Gastroesophageal sphincter (tissue), 4 donors: ENCODE data around the gene DLX4. TPM values are rescaled to one million over a fixed set of nuclear protein-coding genes. Genes with fewer than 3 reads are reported as not detected.

ENCODE experiments used
- ATAC-seq: fragments of 150-250 bp; one replicate; pipeline ENCODE4 v1.9.1; 2016; ENCODE audit warnings: mild to moderate bottlenecking, moderate library complexity
- H3K27ac ChIP-seq, 4 donors: fragments of 200-600 bp; sonication (generic) in 3 of 4; 1 replicate in 3 of 4; 2 replicates in 1 of 4; pipeline ENCODE4 v1.5.1; 2016 to 2019
- H3K27me3 ChIP-seq: fragments of 200-600 bp; sonication (generic); one replicate; pipeline ENCODE4 v1.5.1; 2019
- H3K36me3 ChIP-seq, 2 donors: fragments of 200-600 bp; sonication (generic); one replicate each; pipeline ENCODE4 v1.5.1; 2019; ENCODE audit warnings: control low read depth in 1 of 2
- H3K4me1 ChIP-seq, 3 donors: fragments of 200-600 bp; sonication (generic); 1 replicate in 2 of 3; 2 replicates in 1 of 3; pipeline ENCODE4 v1.5.1; 2016 to 2019; ENCODE audit warnings: control low read depth in 2 of 3
- H3K4me3 ChIP-seq, 2 donors: fragments of 200-600 bp; sonication (generic); one replicate each; pipeline ENCODE4 v1.5.1; 2019; ENCODE audit warnings: mild to moderate bottlenecking in 1 of 2, moderate library complexity in 1 of 2
- H3K9me3 ChIP-seq, 3 donors: fragments of 200-600 bp; sonication (generic); one replicate each; pipeline ENCODE4 v1.5.1; 2017 to 2019; ENCODE audit warnings: control low read depth in 2 of 3
- EP300 ChIP-seq: sonication (generic); formaldehyde crosslinking; IDR thresholded peaks from one replicate; pipeline ENCODE4 v1.6.1; 2017; ENCODE audit warnings: antibody characterized with exemption, mild to moderate bottlenecking
- POLR2A ChIP-seq, 2 donors: fragments of 450-650 bp; IDR thresholded peaks; one replicate each; pipeline ENCODE4 v1.6.1; 2017; ENCODE audit warnings: antibody characterized with exemption in 2 of 2, mild to moderate bottlenecking in 2 of 2, moderate library complexity in 1 of 2
- POLR2AphosphoS5 ChIP-seq: sonication (generic); formaldehyde crosslinking; IDR thresholded peaks from one replicate; pipeline ENCODE4 v1.6.1; 2017; ENCODE audit warnings: antibody characterized with exemption
- WGBS, 2 donors: methylation state at CpG; one replicate each; pipeline ENCODE4 v1.1.5; 2018; ENCODE audit warnings: low coverage in 1 of 2; 5-methylcytosine and 5-hydroxymethylcytosine counted together
- total RNA-seq, 4 donors: library from RNA; depleted of rRNA; stranded (reverse); fragments of >200 nt; gene quantifications; one replicate each; pipeline ENCODE4 v1.1.0, GENCODE V29; 2016
- TF ChIP-seq, protein P1 (sequence below), 4 experiments: fragments of 200-600 bp in 2 of 4; fragments of 450-650 bp in 2 of 4; sonication (generic) in 1 of 4; IDR thresholded peaks; one replicate each; pipeline ENCODE4 v1.5.1; 2017 to 2019; ENCODE audit warnings: antibody characterized with exemption in 4 of 4, mild to moderate bottlenecking in 2 of 4, moderate library complexity in 2 of 4

The DLX4 gene
- total RNA-seq, 4 donors from 2014 or later = 0.35 TPM; not detected in 3

DNA sequence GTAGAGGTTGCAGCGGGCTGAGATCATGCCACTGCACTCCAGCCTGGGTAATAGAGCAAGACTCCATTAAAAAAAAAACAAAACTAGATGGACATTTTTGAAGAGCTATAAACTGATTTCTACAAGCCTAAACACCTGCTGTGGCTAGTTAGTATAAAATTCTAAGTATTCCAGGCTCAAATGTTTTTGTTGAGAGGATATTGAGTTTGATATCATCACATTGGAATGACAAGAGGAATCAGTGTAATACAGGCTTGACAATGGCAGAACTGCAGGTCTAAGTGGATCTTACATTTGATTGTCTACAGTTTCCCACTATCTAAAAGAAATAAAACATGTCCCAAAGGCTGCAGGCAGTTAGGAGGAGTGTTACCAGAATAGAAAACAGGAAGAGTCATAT is 49.9 kb downstream of the DLX4 start:
- H3K9me3 ChIP-seq = peaks cover 0 to 9% (median 0%) of the 10 kb centered on the region in 3 donors
- H3K27me3 ChIP-seq = peaks cover 9% of the 10 kb centered on the region
- no peak overlapping the region for H3K4me3 ChIP-seq
- no peaks in the 10 kb centered on the region for H3K4me1 ChIP-seq
- no peaks in the 10 kb centered on the region for H3K36me3 ChIP-seq
- ATAC-seq = no peak
- H3K27ac ChIP-seq = no peak overlapping the region
- TF ChIP-seq, protein P1, sequence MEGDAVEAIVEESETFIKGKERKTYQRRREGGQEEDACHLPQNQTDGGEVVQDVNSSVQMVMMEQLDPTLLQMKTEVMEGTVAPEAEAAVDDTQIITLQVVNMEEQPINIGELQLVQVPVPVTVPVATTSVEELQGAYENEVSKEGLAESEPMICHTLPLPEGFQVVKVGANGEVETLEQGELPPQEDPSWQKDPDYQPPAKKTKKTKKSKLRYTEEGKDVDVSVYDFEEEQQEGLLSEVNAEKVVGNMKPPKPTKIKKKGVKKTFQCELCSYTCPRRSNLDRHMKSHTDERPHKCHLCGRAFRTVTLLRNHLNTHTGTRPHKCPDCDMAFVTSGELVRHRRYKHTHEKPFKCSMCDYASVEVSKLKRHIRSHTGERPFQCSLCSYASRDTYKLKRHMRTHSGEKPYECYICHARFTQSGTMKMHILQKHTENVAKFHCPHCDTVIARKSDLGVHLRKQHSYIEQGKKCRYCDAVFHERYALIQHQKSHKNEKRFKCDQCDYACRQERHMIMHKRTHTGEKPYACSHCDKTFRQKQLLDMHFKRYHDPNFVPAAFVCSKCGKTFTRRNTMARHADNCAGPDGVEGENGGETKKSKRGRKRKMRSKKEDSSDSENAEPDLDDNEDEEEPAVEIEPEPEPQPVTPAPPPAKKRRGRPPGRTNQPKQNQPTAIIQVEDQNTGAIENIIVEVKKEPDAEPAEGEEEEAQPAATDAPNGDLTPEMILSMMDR (IDR thresholded peaks at IDR 0.05) = no peak
- TF ChIP-seq POLR2AphosphoS5 (no peak), POLR2A (IDR thresholded peaks at IDR 0.05) (no peak), EP300 (no peak)
- 75% methylated on average over 1 of the region's 1 CpG; no CpG with 5 or more reads in 1 of the 2 donors for WGBS, 2 donors

DNA sequence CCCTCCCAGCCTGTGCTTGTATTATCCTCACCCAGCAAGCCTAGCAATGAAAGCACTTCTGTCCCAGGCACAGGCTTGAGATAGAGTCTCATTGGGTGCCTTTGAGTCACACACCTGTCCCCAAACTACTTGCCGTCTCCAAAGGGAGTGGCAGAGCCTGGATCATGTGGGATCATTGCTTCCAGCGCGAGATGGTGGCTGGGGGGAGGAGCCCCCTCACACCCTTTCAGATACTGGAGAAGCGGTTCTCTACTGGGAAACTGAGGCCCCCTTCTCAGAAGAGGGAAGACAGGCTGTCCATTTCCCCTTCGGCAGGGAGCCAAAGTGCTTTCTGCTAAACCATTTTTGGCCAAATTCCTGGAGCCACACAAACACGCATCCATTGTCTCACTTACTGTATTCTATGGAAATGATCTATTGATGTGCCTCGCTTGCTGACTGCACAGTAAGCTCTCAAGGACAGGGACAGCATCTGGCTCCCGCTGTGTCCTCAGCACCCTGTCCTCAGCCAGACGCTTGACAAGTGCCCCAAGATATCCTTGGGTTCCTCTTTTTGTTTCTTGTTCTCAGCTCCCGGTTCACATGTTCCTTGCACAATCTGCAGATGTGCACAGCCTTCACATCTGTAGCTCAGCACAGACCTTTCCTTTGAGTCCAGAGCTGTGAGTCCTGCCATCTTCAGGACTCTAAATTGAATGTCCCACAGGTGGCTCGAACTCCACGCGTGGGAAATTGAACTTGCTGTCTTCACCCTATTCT is 52.0 kb downstream of the DLX4 start:
- no peaks in the 10 kb centered on the region for H3K27me3 ChIP-seq
- TF ChIP-seq POLR2AphosphoS5 (no peak), POLR2A (IDR thresholded peaks at IDR 0.05) (no peak), EP300 (no peak)
- TF ChIP-seq, protein P1 (IDR thresholded peaks at IDR 0.05) = no peak
- 56 to 60% methylated on average over 11 to 13 of the region's 13 CpGs for WGBS, 2 donors
- no peak overlapping the region for H3K4me3 ChIP-seq
- no peaks in the 10 kb centered on the region for H3K36me3 ChIP-seq
- no peaks in the 10 kb centered on the region for H3K4me1 ChIP-seq
- H3K9me3 ChIP-seq = no peaks in the 10 kb centered on the region
- no peak overlapping the region for H3K27ac ChIP-seq
- ATAC-seq = no peak

DNA sequence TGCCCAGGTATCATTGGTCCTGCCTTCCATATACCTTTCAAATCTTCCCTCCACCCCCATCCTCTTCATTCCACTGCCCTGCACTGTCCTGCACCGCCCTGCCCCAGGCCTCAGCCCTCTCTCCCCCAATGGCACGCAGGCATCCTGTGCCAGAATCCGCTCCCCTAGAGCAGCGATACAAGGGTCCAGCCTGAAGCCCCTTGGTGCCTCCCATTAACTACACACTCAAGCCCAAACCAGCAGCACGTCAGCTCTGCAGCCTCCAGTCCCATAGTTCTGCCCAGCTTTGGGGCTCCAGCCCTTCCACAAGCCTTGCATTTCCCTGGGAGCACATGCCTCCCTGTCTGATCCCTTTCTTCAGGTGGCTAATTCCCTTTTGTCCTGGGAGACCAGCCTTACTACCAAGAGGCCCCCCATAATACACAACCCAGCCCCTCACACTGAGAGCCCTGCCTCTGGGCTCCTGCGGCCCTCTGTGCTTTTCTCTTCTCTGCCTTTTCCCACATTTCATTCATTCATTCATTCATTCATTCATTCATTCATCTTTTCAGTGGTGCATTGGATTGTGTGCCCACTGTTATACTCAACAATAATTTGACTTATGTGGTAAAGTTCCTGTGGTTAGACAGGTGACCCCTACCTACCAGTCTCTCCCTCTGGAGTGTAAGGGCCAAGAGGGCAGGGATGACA is 52.8 kb downstream of the DLX4 start:
- no peak for ATAC-seq
- 88 to 90% methylated on average over 1 to 4 of the region's 6 CpGs for WGBS, 2 donors
- Histone ChIP-seq H3K36me3 (no peaks in the 10 kb centered on the region), H3K9me3 (no peaks in the 10 kb centered on the region), H3K27ac (no peak overlapping the region), H3K4me3 (no peak overlapping the region), H3K27me3 (no peaks in the 10 kb centered on the region), H3K4me1 (peaks cover 0 to 4% (median 0%) of the 10 kb centered on the region in 3 donors)
- TF ChIP-seq, protein P1 (IDR thresholded peaks at IDR 0.05) = no peak
- TF ChIP-seq POLR2AphosphoS5 (no peak), EP300 (no peak), POLR2A (IDR thresholded peaks at IDR 0.05) (no peak)

DNA sequence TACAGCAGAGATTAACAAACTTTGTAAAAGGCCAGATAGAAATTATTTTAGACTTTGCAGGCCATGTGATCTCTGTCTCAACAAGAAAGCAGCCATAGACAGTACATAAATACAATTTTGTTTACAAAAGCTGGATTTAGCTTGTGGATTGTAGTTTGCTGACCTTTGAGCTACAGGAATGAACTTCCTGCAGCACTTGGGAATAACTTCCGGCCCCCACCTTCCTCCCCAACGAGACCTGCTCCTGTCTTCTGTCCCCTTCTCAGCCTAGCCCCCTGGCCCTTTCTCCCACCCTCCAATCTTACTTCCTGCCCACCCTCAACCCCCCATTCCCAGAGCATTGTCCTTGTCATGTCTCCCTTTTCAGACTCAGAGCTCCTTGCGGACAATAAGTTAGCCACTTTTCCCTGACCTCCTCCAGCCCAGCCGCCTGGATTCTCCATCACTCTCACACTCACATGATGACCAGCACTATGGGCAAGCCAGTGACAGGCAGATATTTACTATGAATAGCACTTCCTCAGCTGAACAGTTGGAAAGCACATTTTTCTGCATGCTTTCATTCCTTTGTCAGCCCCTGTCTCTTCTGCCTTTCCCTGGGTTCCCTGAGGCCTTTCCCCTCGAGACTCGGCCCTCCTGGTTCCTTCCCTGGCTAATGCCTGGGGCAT is 53.6 kb downstream of the DLX4 start:
- Histone ChIP-seq H3K27me3 (no peaks in the 10 kb centered on the region), H3K4me1 (peaks cover 0 to 11% (median 7%) of the 10 kb centered on the region in 3 donors), H3K4me3 (no peak overlapping the region), H3K9me3 (no peaks in the 10 kb centered on the region), H3K36me3 (no peaks in the 10 kb centered on the region), H3K27ac (no peak overlapping the region)
- no peak for TF ChIP-seq POLR2AphosphoS5
- TF ChIP-seq, protein P1 (IDR thresholded peaks at IDR 0.05) = no peak
- no peak for TF ChIP-seq POLR2A (IDR thresholded peaks at IDR 0.05)
- TF ChIP-seq EP300 = no peak
- WGBS, 2 donors = 30 to 53% methylated on average over 6 of the region's 6 CpGs
- ATAC-seq = no peak
